C4-2B (cell line): Measurements from ENCODE around the gene BTF3.
A peak's percentile ranks its signal among the peaks of the same experiment; 100 is the strongest.

ENCODE experiments used
- H3K27ac ChIP-seq: fragments of 450-650 bp; 2 replicates; pipeline ENCODE4 v1.5.1; 2017
- ZFX ChIP-seq: fragments of 450-650 bp; IDR thresholded peaks from 2 replicates; pipeline ENCODE4 v1.6.1; 2017
- TF ChIP-seq, protein P1 (sequence below): fragments of 450-650 bp; conservative IDR thresholded peaks from 2 replicates; pipeline ENCODE4 v1.5.1; 2017; ENCODE audit warnings: mild to moderate bottlenecking

Gene BTF3

DNA sequence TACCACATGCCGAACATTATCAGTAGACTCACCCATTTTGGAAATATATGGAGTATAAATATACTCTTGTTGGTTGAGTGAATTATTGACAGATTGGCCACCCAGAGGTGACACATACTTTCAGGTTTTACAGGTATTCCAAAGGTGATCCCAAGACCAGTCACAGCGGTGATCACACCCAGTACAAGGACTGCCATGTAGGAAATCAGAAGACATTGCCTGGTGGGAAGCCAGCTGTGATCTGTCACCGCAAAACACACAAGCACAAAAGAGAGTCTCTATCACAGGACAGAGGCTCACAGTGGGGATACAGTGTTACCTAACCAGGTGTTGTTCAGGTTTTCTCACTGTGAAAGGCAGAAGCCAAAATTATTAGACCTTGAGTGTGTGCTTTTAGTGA is 15.8 kb downstream of the BTF3 start:
- TF ChIP-seq, protein P1, sequence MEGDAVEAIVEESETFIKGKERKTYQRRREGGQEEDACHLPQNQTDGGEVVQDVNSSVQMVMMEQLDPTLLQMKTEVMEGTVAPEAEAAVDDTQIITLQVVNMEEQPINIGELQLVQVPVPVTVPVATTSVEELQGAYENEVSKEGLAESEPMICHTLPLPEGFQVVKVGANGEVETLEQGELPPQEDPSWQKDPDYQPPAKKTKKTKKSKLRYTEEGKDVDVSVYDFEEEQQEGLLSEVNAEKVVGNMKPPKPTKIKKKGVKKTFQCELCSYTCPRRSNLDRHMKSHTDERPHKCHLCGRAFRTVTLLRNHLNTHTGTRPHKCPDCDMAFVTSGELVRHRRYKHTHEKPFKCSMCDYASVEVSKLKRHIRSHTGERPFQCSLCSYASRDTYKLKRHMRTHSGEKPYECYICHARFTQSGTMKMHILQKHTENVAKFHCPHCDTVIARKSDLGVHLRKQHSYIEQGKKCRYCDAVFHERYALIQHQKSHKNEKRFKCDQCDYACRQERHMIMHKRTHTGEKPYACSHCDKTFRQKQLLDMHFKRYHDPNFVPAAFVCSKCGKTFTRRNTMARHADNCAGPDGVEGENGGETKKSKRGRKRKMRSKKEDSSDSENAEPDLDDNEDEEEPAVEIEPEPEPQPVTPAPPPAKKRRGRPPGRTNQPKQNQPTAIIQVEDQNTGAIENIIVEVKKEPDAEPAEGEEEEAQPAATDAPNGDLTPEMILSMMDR: no peak
- peak overlapping the region; percentile 85; the same call in 1 of the 2 replicates for H3K27ac ChIP-seq

DNA sequence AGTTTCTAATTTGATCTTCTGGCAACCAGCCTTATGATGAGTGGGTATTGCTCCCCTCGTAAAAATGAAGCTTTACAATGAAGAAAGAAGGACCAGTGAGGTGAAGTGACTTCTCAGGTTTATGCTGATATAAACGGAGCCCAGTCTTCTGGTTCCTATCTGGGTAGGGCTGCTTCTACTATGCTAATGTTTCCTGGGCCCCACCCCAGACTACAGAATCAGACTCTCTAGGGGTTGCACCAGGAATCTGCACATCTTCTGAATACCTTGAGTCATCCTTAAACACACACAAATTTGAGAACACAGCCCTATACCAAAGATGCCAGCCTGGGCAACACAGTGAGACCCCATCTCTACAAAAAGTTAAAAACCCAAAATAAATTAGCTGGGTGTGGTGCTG is 16.2 kb downstream of the BTF3 start:
- H3K27ac ChIP-seq: peak overlapping the region; percentile 85
- TF ChIP-seq ZFX: no peak
- TF ChIP-seq, protein P1: no peak

DNA sequence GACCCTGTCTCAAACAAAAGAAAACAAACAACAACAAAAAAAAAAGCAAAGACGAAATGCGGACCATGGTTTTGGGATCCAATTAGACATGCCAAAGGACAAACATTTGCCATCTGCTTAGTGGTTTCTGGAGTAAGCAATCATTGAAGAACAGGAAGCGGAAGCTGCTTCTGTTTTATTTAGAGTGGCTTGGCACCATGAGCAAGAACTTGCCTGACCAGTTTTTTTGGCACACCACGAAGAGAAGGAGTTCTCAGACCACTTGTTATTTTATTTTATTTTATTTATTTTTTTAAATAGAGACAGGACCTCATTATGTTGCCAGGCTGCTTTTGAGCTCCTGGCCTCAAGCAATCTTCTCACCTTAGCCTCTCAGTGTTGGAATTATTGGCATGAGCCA is 17.0 kb downstream of the BTF3 start:
- H3K27ac ChIP-seq: peak overlapping the region; percentile 85

DNA sequence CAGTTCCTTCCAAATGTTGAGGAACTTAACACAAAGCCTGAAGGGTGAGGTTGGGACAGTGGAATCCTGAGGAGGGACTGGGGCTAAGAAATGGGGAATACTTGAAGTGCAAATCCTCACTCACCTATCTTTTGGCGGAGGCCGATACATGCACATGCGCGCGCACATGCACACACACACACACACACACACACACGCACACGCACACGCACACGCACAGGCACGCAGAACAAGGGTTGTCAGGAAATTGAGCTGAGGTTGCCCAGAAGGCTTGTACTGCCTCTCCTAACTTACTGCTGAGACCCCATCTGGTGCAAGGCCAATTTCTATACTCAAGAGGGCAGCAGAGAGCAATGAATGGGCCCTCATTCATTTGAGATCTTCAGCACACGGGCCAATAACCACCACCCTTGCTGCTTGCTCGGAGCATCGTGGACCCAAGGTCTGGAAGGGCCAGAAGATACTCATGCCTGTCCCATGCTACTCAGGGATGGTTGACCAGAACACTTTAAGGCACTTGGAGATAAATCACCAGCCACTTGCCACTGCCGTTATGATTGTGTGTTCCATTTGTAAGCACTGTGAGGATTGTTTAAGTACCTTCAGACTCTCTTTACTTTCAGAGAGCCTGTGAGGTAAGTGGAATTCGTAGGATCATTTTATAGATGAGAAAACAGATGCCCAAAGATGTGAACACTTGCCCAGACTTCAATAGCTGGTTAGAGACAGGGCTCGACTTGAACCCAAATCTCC is 21.5 kb downstream of the BTF3 start:
- no peak for TF ChIP-seq ZFX
- TF ChIP-seq, protein P1: peak; percentile 93
- no peak overlapping the region for H3K27ac ChIP-seq

More for the DNA sequence above, 17.0 kb downstream of the BTF3 start:
- TF ChIP-seq, protein P1: no peak
- no peak for TF ChIP-seq ZFX

DNA sequence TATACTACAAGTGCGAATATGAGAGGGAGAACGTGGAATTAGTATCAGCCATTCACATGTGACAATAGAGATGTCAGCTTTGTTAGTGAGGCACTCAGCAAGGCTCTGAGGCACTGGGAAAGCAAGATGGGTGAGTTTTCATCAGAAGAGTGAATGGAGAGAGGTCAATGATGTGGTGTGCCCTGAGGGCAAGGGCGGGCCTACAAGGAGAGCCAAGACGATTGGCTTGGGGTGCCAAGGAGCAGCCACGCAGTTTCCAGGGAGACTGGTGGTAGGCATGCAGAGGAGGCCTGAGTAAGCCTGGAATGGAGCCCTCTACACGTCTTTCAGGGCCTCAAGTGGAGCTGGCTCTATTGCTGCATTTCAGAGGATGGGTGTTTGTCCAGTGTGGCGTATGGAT is 24.7 kb downstream of the BTF3 start:
- TF ChIP-seq, protein P1: no peak
- TF ChIP-seq ZFX: no peak
- no peak overlapping the region for H3K27ac ChIP-seq

DNA sequence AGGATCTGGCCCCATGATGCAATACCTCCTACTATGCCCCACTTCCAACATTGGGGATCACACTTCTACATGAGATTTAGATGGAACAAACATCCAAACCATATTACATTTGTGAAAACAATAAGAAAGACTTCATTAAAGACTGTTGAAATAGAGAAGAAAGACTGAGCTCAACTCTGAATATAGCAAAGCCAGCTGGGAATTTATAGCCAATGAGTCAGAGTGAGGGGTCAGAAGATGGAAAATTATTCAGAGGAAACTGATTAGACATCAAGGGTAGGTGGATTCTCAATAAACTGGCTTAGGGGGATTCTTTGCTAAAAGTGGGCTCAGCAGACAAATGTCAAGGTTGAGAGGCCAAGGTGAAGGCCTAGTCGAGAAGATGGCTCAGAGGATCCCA is 25.6 kb downstream of the BTF3 start:
- no peak overlapping the region for H3K27ac ChIP-seq
- TF ChIP-seq, protein P1: no peak
- no peak for TF ChIP-seq ZFX

DNA sequence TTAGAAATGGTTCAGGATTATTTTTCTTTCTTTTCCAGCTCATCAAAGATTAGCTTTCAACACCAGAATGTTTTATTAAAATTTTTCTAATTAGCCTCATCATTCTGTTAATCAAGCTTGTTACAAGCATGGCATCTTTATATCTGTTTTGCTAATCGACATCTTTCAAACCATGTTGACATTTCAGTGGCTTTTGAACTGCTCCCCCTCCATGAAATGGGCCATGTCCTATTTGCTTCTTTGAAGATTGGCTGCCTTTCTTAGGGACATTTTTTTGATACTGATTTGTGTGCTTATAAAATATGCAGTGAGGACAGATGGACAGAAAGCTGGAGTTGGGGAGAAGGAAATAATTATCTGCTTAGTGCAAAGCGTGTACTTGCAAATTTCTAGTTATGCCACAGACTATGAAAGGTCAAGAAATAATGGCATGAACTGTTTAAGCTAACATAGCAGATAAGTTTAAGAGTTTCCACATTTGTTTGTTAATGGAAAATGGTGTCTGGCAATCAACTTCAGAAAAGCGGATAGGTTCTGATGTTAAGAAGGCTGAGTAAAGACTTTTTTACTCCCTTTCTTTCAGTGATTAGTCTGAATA is 27.5 kb downstream of the BTF3 start:
- no peak for TF ChIP-seq ZFX
- TF ChIP-seq, protein P1: no peak
- no peak overlapping the region for H3K27ac ChIP-seq
